NCI-H2081 (cell line): ENCODE results near the gene TAF11L13.
"Not testable (repeated sequence)": the region's sequence is repeated elsewhere in the genome, so short reads cannot be mapped to it uniquely, and the experiment has no call there.

Source experiments
- DNase-seq, 2 experiments: peaks; one replicate each; lab custom pipeline; 2025; lab: John Stamatoyannopoulos, UW

TAF11L13 gene

GRCh38 chr5:17631788-17632187, at the start of gene TAF11L13:
Gene TAF11L13, plus strand, starts transcription at chr5:17632088.
- DNase-seq = not testable (repeated sequence)

DNA sequence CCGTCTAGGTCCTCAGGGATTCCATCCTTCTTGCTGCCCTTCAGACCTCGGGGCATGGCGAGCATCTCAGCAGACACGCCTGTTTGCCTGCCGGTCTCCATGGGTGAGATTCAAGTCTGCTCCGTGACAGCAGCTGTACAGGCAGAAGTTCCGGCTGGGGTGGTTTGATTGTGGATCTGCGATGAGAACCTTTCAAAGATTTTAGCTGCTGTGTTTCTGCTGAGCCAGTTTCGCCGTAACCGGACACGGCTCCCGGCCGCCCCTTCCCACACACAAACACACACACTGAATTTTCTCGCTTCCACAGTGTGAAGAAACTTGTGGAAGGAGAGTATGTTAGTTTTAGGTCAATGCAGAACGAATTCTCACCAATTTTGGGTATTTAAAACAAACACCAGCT, 46.2 kb upstream of the TAF11L13 start, which contains the start of gene TAF11L7:
Gene TAF11L7 (minus strand): TSS at position 101 of the 400 bp plus-strand sequence.
- DNase-seq = not testable (repeated sequence)

GRCh38 chr5:17590860-17591259, 41.0 kb upstream of the TAF11L13 start, which contains the start of gene TAF11L8:
Gene TAF11L8, minus strand, starts transcription at chr5:17590960.
- not testable (repeated sequence) for DNase-seq

DNA sequence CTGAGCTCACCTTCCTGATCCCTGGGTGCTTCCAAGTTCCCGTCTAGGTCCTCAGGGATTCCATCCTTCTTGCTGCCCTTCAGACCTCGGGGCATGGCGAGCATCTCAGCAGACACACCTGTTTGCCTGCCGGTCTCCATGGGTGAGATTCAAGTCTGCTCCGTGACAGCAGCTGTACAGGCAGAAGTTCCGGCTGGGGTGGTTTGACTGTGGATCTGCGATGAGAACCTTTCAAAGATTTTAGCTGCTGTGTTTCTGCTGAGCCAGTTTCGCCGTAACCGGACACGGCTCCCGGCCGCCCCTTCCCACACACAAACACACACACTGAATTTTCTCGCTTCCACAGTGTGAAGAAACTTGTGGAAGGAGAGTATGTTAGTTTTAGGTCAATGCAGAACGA, 37.6 kb upstream of the TAF11L13 start, which contains the start of gene TAF11L9:
Gene TAF11L9 (minus strand): TSS at position 140 of the 400 bp plus-strand sequence.
- not testable (repeated sequence) for DNase-seq

DNA sequence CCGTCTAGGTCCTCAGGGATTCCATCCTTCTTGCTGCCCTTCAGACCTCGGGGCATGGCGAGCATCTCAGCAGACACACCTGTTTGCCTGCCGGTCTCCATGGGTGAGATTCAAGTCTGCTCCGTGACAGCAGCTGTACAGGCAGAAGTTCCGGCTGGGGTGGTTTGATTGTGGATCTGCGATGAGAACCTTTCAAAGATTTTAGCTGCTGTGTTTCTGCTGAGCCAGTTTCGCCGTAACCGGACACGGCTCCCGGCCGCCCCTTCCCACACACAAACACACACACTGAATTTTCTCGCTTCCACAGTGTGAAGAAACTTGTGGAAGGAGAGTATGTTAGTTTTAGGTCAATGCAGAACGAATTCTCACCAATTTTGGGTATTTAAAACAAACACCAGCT, 34.2 kb upstream of the TAF11L13 start, which contains the start of gene TAF11L10:
Gene TAF11L10 (minus strand): TSS at position 101 of the 400 bp plus-strand sequence.
- not testable (repeated sequence) for DNase-seq

GRCh38 chr5:17603880-17604279, 28.0 kb upstream of the TAF11L13 start, which contains the start of gene TAF11L11:
Gene TAF11L11, plus strand, starts transcription at chr5:17604183.
- DNase-seq = not testable (repeated sequence)

DNA sequence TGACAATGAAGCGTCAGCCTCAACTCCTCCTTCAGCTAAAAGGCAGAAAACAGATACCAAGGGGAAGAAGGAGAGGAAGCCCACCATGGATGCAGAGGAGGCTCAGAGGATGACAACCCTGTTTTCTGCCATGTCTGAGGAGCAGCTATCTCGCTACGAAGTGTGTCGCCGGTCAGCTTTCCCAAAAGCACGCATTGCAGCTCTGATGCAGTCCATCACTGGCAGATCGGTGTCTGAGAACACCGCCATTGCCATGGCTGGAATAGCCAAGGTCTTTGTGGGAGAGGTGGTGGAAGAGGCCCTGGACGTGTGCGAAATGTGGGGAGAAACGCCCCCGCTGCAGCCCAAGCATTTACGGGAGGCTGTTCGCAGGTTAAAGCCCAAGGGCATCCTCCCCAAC, 26.9 kb upstream of the TAF11L13 start:
- no peak for DNase-seq

DNA sequence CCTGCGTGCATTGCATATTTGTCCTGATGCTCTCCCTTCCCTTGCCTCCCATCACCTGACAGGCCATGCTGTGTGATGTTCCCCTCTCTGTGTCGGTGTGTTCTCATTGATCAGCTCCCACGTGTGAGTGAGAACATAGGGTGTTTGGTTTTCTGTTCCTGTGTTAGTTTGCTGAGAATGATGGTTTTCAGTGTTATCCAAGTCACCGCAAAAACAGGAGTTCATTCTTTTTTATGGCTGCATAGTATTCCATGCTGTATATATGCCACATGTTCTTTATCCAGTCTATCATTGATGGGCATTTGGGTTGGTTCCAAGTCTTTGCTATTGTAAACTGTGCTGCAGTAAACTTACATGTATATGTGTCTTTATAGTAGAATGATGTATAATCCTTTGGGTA, 24.4 kb upstream of the TAF11L13 start:
- DNase-seq = not testable (repeated sequence)

DNA sequence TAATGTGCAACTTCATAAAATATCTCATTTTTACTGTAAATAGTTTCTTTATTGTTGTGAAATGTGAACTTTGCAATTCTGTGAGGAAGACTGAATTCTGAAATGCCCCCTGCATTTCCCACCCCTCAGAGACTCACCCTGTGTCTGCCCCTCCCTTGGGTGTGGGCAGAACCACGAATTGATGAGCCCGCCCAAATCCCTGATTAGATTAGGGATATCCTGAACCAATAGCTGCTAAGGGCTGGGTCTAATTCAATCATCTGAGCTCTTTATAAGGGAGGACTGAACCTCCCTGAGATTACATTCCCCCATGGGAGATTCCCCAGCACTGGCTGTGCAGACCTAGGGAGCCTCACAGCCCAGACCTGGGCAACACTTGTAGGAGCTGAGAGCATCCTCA, 21.8 kb upstream of the TAF11L13 start, which contains the start of gene TAF11L12:
Gene TAF11L12 (plus strand): TSS at position 301 of the 400 bp plus-strand sequence.
- not testable (repeated sequence) for DNase-seq

- DNase-seq = no peak
Observed at GRCh38 chr5:17614872-17615605, 16.8 kb upstream of the TAF11L13 start.

GRCh38 chr5:17619354-17619753, 12.5 kb upstream of the TAF11L13 start:
- DNase-seq = no peak

DNA sequence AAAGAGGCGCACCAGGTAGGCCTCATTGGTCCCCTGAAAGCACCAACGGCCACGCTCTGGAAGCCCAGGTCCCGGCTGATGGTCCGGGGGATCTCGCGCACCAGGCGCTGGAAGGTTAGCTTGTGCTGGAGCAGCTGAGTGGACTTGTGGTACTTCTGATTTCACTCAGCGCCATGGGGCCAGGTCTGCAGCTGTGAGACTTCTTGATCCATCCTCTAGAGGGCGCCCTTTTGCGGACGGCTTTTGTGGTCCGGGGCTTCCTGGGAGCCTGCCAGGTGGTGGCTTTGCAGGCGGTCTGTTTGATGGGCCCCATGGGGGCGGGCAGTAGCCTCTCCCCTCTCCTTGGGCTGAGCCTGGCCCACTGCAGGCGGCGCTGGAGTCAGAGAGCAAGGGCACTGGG, 11.3 kb upstream of the TAF11L13 start:
- no peak for DNase-seq

DNA sequence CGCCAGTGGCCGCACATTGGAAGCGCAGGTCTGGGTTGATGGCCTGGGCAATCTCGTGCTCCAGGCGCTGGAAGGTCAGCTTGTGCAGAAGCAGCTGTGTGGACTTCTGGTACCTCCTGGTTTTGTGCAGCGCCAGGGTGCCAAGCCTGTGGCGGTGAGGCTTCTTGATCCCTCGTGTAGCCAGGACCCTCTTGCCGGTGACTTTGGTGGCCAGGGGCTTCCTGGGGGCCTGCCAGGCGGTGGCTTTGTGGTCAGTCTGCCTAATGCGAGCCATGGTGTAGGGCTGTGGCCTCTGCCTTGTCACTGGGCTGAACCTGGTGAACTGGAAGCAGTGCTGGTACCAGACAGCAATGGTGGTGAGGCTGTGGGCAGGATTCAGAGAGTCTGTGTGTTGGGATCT, 6.2 kb upstream of the TAF11L13 start:
- DNase-seq = no peak

GRCh38 chr5:17634160-17634559, 2.3 kb downstream of the TAF11L13 start, which contains the start of gene TAF11L14:
Gene TAF11L14, plus strand, starts transcription at chr5:17634460.
- no peak for DNase-seq

- DNase-seq = not testable (repeated sequence)
Observed at GRCh38 chr5:17649232-17649631, 17.3 kb downstream of the TAF11L13 start.

DNA sequence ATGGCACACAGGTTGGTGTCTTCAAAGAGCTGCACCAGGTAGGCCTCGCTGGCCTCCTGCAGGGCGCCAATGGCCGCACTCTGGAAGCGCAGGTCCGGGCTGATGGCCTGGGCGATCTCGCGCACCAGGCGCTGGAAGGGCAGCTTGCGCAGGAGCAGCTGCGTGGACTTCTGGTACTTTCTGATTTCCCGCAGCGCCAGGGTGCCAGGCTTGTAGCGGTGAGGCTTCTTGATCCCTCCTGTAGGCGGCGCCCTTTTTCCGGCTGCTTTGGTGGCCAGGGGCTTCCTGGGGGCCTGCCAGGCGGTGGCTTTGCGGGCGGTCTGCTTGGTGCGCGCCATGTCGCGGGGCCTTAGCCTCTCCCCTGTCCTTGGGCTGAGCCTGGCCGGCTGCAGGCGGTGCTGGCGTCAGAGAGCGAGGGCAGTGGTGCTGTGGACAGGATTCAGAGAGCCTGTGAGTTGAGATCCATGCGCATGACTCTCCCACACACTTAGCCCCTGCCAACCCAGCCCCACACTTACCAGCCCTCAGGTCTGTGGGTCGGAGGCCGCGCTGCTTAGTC, 23.4 kb downstream of the TAF11L13 start:
- not testable (repeated sequence) for DNase-seq

GRCh38 chr5:17655921-17656320, 24.0 kb downstream of the TAF11L13 start:
- no peak for DNase-seq

GRCh38 chr5:17663182-17663581, 31.3 kb downstream of the TAF11L13 start:
- DNase-seq = no peak

DNA sequence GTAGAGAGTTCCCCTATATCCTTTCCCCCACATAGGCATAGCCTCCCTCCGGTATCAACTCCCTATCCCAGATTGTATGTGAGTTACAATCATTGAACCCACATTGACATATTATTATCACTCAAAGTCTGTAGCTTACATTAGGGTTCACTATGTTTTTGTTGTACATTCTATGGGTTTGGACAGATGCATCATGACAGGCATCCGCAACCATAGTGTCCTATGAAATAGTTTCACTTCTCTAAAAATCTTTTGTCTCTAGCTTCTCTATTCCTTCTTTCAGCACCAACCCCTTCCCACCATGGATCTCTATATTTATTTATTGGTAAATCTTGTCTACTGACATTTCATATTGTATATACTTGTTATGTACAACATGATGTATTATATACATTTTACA, 33.9 kb downstream of the TAF11L13 start:
- no peak for DNase-seq

GRCh38 chr5:17666726-17667235, 34.9 kb downstream of the TAF11L13 start:
- DNase-seq = no peak

DNA sequence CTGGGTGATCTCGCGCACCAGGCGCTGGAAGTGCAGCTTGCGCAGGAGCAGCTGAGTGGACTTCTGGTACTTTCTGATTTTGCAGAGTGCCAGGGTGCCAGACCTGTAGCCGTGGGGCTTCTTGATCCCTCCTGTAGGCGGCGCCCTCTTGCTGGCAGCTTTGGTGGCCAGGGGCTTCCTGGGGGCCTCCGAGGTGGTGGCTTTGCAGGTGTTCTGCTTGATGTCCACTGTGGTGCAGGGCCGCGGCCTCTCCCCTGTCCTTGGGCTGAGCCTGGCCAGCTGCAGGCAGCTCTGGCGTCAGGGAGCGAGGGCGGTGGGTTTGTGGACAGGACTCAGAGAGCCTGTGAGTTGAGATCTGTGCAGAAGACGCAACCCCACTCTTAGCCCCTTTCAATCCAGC, 38.5 kb downstream of the TAF11L13 start:
- DNase-seq = no peak

- no peak for DNase-seq
Observed at GRCh38 chr5:17678751-17679324, 47.0 kb downstream of the TAF11L13 start.
